Measurements from ENCODE around the gene DNASE1L2.

DNA sequence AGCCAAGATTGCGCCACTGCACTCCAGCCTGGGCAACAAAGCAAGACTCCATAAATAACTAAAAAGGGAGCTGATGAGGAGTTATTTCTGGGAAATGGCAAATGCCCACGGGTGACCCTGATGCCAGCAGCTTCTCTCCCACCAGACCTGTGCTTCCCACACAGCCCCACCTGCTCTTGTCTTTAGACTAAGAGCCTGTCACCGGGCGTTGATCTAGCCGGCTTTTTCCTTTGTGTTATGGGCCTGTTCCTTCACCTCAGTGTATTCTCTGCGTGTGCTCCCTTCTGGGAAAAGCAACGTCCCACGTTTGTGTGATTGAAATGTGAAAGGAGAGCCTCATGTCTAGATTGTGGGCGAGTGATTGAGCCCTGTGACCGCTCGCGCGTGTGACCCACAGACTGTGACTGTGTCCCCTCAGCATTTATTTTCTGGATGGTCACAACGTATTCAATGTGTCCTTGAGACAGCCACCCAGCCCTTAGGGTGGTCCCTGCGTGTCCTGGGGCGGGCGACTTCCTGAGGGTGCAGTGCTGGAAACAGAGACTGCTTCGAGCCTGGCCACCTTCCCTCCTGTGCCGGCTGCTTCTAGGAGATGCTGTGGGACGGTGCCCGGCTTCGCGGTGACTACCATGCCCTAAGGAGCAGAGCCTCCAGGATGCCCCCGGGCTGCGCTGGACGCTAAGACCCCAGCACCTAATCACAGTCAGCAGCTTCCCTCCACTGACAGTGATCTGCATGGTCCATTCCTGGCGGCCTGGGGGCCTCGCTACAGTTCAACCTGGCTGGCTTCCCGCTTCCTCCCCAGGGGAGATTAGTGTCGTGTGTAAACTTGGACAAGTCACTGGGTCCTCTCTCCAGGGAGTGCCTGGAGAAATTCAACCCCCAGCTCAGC lies 39.5 kb downstream of the DNASE1L2 start:
- TF ChIP-seq, protein P1, sequence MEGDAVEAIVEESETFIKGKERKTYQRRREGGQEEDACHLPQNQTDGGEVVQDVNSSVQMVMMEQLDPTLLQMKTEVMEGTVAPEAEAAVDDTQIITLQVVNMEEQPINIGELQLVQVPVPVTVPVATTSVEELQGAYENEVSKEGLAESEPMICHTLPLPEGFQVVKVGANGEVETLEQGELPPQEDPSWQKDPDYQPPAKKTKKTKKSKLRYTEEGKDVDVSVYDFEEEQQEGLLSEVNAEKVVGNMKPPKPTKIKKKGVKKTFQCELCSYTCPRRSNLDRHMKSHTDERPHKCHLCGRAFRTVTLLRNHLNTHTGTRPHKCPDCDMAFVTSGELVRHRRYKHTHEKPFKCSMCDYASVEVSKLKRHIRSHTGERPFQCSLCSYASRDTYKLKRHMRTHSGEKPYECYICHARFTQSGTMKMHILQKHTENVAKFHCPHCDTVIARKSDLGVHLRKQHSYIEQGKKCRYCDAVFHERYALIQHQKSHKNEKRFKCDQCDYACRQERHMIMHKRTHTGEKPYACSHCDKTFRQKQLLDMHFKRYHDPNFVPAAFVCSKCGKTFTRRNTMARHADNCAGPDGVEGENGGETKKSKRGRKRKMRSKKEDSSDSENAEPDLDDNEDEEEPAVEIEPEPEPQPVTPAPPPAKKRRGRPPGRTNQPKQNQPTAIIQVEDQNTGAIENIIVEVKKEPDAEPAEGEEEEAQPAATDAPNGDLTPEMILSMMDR (conservative IDR thresholded peaks at IDR 0.05): no peak
- no peak for TF ChIP-seq ZFX (IDR thresholded peaks at IDR 0.05)

Data from C4-2B (cell line).